Mesodermal cell (in vitro differentiated cells): ENCODE measurements around the gene FRAS1.

Experiments used
- H3K27ac ChIP-seq: 2 replicates; pipeline ENCODE4 v1.7.0; 2013; ENCODE audit warnings: mild to moderate bottlenecking, low read depth, low read length, moderate library complexity; ENCODE audit not compliant: severe bottlenecking
- H3K36me3 ChIP-seq: 2 replicates; pipeline ENCODE4 v1.7.1; 2013; ENCODE audit warnings: mild to moderate bottlenecking, low read length, moderate library complexity; ENCODE audit not compliant: control insufficient read depth, insufficient read depth
- H3K4me1 ChIP-seq: one replicate; pipeline ENCODE4 v1.7.1; 2013; ENCODE audit warnings: mild to moderate bottlenecking, low read length; ENCODE audit not compliant: insufficient read depth, control insufficient read depth, poor library complexity, severe bottlenecking
- H3K4me3 ChIP-seq: 2 replicates; pipeline ENCODE4 v1.7.0; 2013; ENCODE audit warnings: low read length, control low read depth, mild to moderate bottlenecking; ENCODE audit not compliant: insufficient read depth, poor library complexity, severe bottlenecking; ENCODE audit errors: extremely low read depth
- H3K9me3 ChIP-seq: 2 replicates; pipeline ENCODE4 v1.7.1; 2013; ENCODE audit warnings: mild to moderate bottlenecking, low read length, moderate library complexity; ENCODE audit not compliant: control insufficient read depth
- WGBS, 2 experiments: methylation state at CpG; one replicate each; pipeline ENCODE4 v1.1.5; 2013; ENCODE audit warnings: missing lambda C conversion rate in 2 of 2; ENCODE audit not compliant: insufficient coverage in 2 of 2; 5-methylcytosine and 5-hydroxymethylcytosine counted together

FRAS1 gene

DNA sequence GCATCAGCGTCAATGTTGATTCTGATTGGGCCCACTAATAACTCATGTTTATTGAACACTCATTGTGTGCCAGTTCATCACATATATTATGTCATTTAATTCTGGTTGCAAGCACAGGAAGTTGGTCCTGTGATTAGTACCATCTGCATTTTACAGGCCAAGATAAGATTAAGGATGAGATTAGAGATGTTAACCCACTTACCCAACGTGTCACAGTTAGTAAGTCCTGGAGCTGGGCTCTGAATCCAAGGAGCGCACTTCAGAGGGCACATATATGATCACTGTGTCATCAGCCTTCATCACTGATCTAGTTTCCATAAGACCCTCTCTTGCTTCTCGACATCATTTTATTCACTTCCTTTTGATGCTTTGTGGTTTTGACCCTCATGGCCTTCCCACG, 289.1 kb downstream of the FRAS1 start:
- H3K9me3 ChIP-seq = no peaks in the 10 kb centered on the region
- WGBS, 2 experiments = 92 to 100% methylated on average over 2 to 4 of the region's 5 CpGs
- peaks cover 3% of the 10 kb centered on the region for H3K36me3 ChIP-seq
- H3K4me3 ChIP-seq = no peak overlapping the region
- H3K4me1 ChIP-seq = no peaks in the 10 kb centered on the region
- no peak overlapping the region for H3K27ac ChIP-seq

DNA sequence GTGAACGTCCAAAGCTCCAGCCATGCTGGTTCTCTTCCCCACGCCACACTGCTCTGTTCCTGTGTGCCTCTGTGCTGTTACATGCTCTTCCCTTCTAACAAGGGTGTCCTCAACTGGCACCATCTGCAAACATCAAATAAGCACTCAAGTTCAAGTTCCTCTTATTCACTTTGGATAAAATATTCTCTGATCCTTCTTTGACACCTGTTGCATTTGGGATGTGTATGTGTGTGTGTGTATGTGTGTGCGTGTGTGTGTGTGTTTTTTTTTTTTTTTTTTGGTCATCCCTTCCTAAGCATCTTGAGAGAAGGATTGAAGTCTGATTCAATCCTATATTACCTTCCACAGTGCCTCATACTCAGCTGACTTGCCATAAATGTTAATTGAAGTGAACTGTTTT, 290.4 kb downstream of the FRAS1 start:
- H3K4me3 ChIP-seq = no peak overlapping the region
- H3K36me3 ChIP-seq = peaks cover 3% of the 10 kb centered on the region
- no peaks in the 10 kb centered on the region for H3K4me1 ChIP-seq
- WGBS, 2 experiments = 76 to 93% methylated on average over 2 of the region's 3 CpGs
- H3K27ac ChIP-seq = no peak overlapping the region
- H3K9me3 ChIP-seq = no peaks in the 10 kb centered on the region

- Histone ChIP-seq H3K4me3 (no peak overlapping the region), H3K9me3 (no peaks in the 10 kb centered on the region), H3K36me3 (no peaks in the 10 kb centered on the region), H3K4me1 (no peaks in the 10 kb centered on the region), H3K27ac (no peak overlapping the region)
- 86 to 100% methylated on average over 1 to 2 of the region's 6 CpGs for WGBS, 2 experiments
These were observed 296.8 kb downstream of the FRAS1 start for GRCh38 chr4:78353921-78354320.

- 60 to 100% methylated on average over 1 of the region's 4 CpGs for WGBS, 2 experiments
- H3K27ac ChIP-seq = no peak overlapping the region
- H3K4me1 ChIP-seq = no peaks in the 10 kb centered on the region
- H3K9me3 ChIP-seq = no peaks in the 10 kb centered on the region
- no peaks in the 10 kb centered on the region for H3K36me3 ChIP-seq
- no peak overlapping the region for H3K4me3 ChIP-seq
These were observed 297.7 kb downstream of the FRAS1 start for GRCh38 chr4:78354782-78355181.

GRCh38 chr4:78355306-78355705, 298.2 kb downstream of the FRAS1 start:
- WGBS, 2 experiments = 100% methylated on average over 1 of the region's 3 CpGs; no CpG with 5 or more reads in 1 of the 2 experiments
- H3K36me3 ChIP-seq = no peaks in the 10 kb centered on the region
- H3K4me3 ChIP-seq = no peak overlapping the region
- no peaks in the 10 kb centered on the region for H3K4me1 ChIP-seq
- no peak overlapping the region for H3K27ac ChIP-seq
- no peaks in the 10 kb centered on the region for H3K9me3 ChIP-seq

GRCh38 chr4:78356251-78356786, 299.2 kb downstream of the FRAS1 start:
- Histone ChIP-seq H3K36me3 (no peaks in the 10 kb centered on the region), H3K4me3 (no peak overlapping the region), H3K27ac (no peak overlapping the region), H3K9me3 (no peaks in the 10 kb centered on the region), H3K4me1 (no peaks in the 10 kb centered on the region)
- WGBS, 2 experiments = 100% methylated on average over 2 of the region's 2 CpGs; no CpG with 5 or more reads in 1 of the 2 experiments

DNA sequence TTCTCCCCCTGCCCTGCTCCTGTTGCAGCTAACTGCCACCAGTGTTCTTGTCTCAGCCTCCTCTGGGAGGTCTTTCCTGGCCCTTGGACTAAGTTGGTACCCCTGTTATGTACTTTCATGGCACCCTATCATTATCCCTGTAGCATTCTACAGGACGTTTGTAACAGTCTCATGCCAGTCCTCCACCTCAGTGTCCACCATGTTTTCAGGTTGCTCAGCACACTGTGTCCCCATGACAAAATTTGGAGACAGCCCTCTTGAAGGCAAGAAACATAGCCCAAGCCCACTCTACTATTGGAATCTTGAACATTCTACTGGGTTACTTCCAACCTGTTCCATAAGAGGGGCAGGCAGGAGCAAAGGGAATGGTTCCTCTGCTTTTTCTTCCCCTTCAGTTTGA, 300.0 kb downstream of the FRAS1 start:
- no peaks in the 10 kb centered on the region for H3K4me1 ChIP-seq
- no peak overlapping the region for H3K4me3 ChIP-seq
- no peaks in the 10 kb centered on the region for H3K36me3 ChIP-seq
- 78 to 93% methylated on average over 1 of the region's 1 CpG for WGBS, 2 experiments
- H3K27ac ChIP-seq = no peak overlapping the region
- no peaks in the 10 kb centered on the region for H3K9me3 ChIP-seq

DNA sequence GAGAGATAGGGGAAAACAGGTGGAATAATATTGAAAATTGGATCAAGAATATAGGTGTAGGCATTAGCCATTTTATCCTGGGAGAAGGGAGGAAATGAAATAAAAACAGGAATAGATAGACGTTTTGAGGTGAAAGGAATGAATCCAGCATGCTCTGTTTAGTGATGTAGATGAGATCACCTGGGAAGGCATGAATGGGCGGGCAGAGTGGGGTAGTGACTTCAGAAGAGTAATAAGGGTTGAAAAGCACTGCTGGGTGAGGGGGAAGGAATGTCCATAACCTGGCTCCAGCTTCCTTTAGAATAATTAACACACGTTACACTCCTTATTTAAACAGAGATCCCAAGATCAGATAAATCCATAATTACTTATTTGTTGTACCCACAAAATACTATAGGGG, 303.3 kb downstream of the FRAS1 start:
- H3K4me1 ChIP-seq = no peaks in the 10 kb centered on the region
- WGBS, 2 experiments = 63 to 64% methylated on average over 2 of the region's 3 CpGs
- H3K9me3 ChIP-seq = no peaks in the 10 kb centered on the region
- no peak overlapping the region for H3K4me3 ChIP-seq
- H3K36me3 ChIP-seq = no peaks in the 10 kb centered on the region
- H3K27ac ChIP-seq = no peak overlapping the region

- no peak overlapping the region for H3K27ac ChIP-seq
- H3K4me3 ChIP-seq = no peak overlapping the region
- WGBS, 2 experiments = no CpG with 5 or more reads among the region's 4 CpGs
- no peaks in the 10 kb centered on the region for H3K9me3 ChIP-seq
- H3K36me3 ChIP-seq = no peaks in the 10 kb centered on the region
- no peaks in the 10 kb centered on the region for H3K4me1 ChIP-seq
These were observed 304.5 kb downstream of the FRAS1 start for GRCh38 chr4:78361621-78362120.

DNA sequence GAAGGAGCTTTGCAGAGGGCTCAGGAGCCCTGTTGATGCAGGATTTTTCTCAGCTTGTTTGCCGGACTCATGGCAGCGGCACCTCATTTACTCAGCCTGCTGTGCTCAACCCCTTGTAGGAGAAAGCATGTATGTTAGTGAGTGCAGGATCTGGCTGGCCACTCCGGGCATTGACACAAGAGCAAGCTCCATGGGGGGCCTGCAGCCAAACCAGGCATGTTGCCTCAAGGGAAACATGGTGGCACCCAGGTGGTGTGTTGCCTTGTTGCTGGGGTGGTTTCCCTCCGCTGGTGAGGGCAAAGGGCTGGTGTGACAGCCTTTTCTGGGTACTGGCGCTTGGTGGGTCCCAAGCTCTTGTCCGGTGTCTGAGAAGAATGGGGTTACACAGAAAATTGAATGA, 305.2 kb downstream of the FRAS1 start:
- WGBS, 2 experiments = 80 to 88% methylated on average over 5 to 6 of the region's 6 CpGs
- no peak overlapping the region for H3K4me3 ChIP-seq
- no peaks in the 10 kb centered on the region for H3K9me3 ChIP-seq
- no peaks in the 10 kb centered on the region for H3K4me1 ChIP-seq
- H3K27ac ChIP-seq = no peak overlapping the region
- H3K36me3 ChIP-seq = no peaks in the 10 kb centered on the region

- Histone ChIP-seq H3K27ac (no peak overlapping the region), H3K9me3 (no peaks in the 10 kb centered on the region), H3K36me3 (no peaks in the 10 kb centered on the region), H3K4me3 (no peak overlapping the region), H3K4me1 (no peaks in the 10 kb centered on the region)
- 82 to 100% methylated on average over 1 to 3 of the region's 6 CpGs for WGBS, 2 experiments
These were observed 306.0 kb downstream of the FRAS1 start for GRCh38 chr4:78363031-78363570.
